ENCODE measurements around the gene L2HGDH.

- peak; percentile 52 for TF ChIP-seq CTCF (IDR thresholded peaks at IDR 0.05; ENCODE audit: low read length)
- TF ChIP-seq EZH2 (IDR thresholded peaks at IDR 0.05; ENCODE audit: borderline replicate concordance, low read length), result no peak
These were observed 6.1 kb upstream of the L2HGDH start for GRCh38 chr14:50318031-50318626.

Data from OCI-LY1 (cell line).